HG03460 (cell line): ENCODE results near the gene SLC44A5.
"Not testable (repeated sequence)": the region's sequence is repeated elsewhere in the genome, so short reads cannot be mapped to it uniquely, and the experiment has no call there.

Source experiments
- ATAC-seq: cut with Tn5 transposase; IDR thresholded peaks from one replicate; pipeline ENCODE4 v1.9.1; 2021; ENCODE audit not compliant: unreplicated experiment

SLC44A5 gene

GRCh38 chr1:75522389-75522788, 88.5 kb downstream of the SLC44A5 start:
- no peak for ATAC-seq

GRCh38 chr1:75521658-75522057, 89.3 kb downstream of the SLC44A5 start:
- ATAC-seq: no peak

- no peak for ATAC-seq
Measured at GRCh38 chr1:75520862-75521475, 89.9 kb downstream of the SLC44A5 start.

GRCh38 chr1:75519651-75520427, 91.1 kb downstream of the SLC44A5 start:
- no peak for ATAC-seq

- ATAC-seq: no peak
Measured at GRCh38 chr1:75518686-75519085, 92.2 kb downstream of the SLC44A5 start.

GRCh38 chr1:75514270-75514669, 96.6 kb downstream of the SLC44A5 start:
- no peak for ATAC-seq

- ATAC-seq: no peak
Measured at GRCh38 chr1:75506976-75507375, 103.9 kb downstream of the SLC44A5 start.

- ATAC-seq: no peak
Measured at GRCh38 chr1:75503221-75503974, 107.5 kb downstream of the SLC44A5 start.

GRCh38 chr1:75502776-75503175, 108.1 kb downstream of the SLC44A5 start:
- no peak for ATAC-seq

- no peak for ATAC-seq
Measured at GRCh38 chr1:75501577-75502295, 109.2 kb downstream of the SLC44A5 start.

GRCh38 chr1:75492011-75492410, 118.9 kb downstream of the SLC44A5 start:
- no peak for ATAC-seq

GRCh38 chr1:75487399-75487798, 123.5 kb downstream of the SLC44A5 start:
- no peak for ATAC-seq

GRCh38 chr1:75484789-75485188, 126.1 kb downstream of the SLC44A5 start:
- no peak for ATAC-seq

GRCh38 chr1:75482951-75483350, 128.0 kb downstream of the SLC44A5 start:
- ATAC-seq: no peak

- not testable (repeated sequence) for ATAC-seq
Measured at GRCh38 chr1:75476486-75476885, 134.4 kb downstream of the SLC44A5 start.

- no peak for ATAC-seq
Measured at GRCh38 chr1:75475696-75476095, 135.2 kb downstream of the SLC44A5 start.

GRCh38 chr1:75472971-75473603, 137.8 kb downstream of the SLC44A5 start:
- ATAC-seq: no peak

GRCh38 chr1:75472089-75472970, 138.6 kb downstream of the SLC44A5 start:
- no peak for ATAC-seq

- ATAC-seq: no peak
Measured at GRCh38 chr1:75471252-75471651, 139.7 kb downstream of the SLC44A5 start.

- ATAC-seq: no peak
Measured at GRCh38 chr1:75470448-75470847, 140.5 kb downstream of the SLC44A5 start.
